ENCODE data around the gene PDZD2.

PDZD2 gene

GRCh38 chr5:32089146-32090000 is 450.4 kb downstream of the PDZD2 start:
- DNase-seq = peak; percentile 22

- DNase-seq = peak; percentile 23
Measured at GRCh38 chr5:32090026-32090754, 451.3 kb downstream of the PDZD2 start.

DNA sequence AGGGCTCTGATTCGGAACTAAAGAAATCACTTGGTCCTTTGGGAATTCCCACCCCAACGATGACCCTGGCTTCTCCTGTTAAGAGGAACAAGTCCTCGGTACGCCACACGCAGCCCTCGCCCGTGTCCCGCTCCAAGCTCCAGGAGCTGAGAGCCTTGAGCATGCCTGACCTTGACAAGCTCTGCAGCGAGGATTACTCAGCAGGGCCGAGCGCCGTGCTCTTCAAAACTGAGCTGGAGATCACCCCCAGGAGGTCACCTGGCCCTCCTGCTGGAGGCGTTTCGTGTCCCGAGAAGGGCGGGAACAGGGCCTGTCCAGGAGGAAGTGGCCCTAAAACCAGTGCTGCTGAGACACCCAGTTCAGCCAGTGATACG is 451.8 kb downstream of the PDZD2 start:
- no peak for DNase-seq

GRCh38 chr5:32092938-32093812 is 454.2 kb downstream of the PDZD2 start:
- DNase-seq = no peak

- no peak for DNase-seq
Measured at GRCh38 chr5:32094691-32095090, 455.8 kb downstream of the PDZD2 start.

- DNase-seq = peak; percentile 50
Measured at GRCh38 chr5:32095261-32095671, 456.3 kb downstream of the PDZD2 start.

- no peak for DNase-seq
Measured at GRCh38 chr5:32096891-32097595, 458.1 kb downstream of the PDZD2 start.

GRCh38 chr5:32098291-32098690 is 459.4 kb downstream of the PDZD2 start:
- DNase-seq = no peak

DNA sequence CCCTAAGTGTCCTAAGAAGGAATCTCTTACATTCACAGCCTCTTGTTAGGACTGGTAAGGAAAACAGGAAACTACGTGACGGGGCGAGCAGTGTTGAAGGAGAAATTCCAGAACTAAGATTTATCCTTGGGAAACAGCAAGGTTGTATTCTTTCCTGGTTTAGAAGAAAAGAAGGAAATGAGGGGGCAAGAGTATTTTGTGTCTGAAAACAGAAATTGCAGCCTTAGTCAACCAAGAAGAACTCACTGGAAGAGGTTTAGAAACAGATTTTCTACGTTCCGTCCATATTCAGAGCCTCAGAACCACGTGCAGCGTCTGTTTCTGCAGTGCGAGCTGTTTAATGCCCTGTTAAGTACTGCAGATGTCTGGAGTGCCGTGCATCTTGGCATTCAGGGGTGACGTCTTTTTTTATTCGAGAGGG is 460.0 kb downstream of the PDZD2 start:
- DNase-seq = no peak

DNA sequence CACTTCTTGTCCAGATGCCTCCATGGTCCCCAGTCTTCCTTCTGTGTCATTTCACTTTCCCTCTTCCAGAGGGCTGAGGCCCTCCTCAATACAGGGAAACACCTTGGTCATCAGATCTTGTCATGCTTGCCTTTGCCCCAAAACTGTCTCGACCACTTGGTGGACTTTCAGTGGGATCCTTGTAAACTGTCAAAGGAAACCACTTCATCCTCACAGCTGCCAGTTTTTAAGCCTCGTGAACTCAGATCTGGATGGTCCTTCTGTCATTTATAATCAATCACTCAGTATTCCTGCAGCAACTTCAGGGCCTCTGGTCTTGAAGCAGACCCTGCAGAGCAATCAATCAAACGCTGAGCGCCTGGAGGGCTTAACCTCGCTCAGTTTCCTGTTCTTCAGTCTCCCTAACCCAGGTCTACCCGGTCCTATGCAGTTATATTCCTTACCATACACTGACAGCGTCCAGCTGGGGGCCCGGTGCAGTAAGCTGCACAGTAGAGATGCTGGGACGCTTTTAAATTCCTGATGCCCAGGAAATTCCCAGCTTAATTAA is 460.6 kb downstream of the PDZD2 start:
- no peak for DNase-seq

DNA sequence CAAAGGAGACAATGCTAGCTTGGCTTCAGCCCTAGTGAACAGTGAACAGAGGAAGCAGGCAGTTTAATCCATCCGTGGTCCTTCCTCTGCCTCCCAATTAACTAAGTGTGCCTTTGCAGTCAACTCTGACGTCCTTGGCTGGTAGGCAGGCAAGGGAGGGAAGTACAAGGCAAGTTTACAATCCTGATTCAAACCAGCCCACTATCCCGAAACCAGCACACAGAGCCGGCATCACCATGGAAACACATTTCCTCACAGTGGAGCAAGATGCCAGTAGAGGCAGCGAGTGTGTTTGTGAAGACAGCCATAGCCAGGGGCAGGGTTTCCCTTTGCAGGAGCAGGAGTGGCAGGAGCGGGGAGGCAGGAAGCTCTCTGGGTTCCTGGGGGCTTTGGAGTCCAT is 461.3 kb downstream of the PDZD2 start:
- DNase-seq = no peak

GRCh38 chr5:32100691-32101302 is 461.9 kb downstream of the PDZD2 start:
- DNase-seq = no peak

GRCh38 chr5:32102254-32102986 is 463.5 kb downstream of the PDZD2 start:
- DNase-seq = no peak

DNA sequence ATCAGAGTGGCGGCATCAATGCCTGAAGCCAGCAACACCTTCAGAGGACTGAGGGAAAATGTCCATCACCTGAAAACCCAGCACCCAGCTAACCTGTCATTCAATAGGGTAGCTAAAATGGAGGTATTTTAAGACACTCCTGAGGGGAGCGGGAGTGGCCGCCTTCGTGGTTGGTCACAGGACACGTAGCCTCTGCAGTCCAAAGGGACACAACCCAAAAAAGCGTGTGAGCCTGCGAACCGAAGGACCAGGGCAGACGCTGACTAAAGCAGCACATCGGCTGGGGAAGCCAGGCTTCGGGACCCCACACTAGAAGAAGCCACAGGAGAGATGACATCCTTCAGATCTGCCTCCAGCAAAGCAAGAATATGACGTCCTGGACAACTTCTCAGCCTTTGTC is 464.6 kb downstream of the PDZD2 start:
- DNase-seq = no peak

- DNase-seq = no peak
Measured at GRCh38 chr5:32107291-32107690, 468.4 kb downstream of the PDZD2 start.

- no peak for DNase-seq
Measured at GRCh38 chr5:32108167-32108566, 469.2 kb downstream of the PDZD2 start.

- DNase-seq = no peak
Measured at GRCh38 chr5:32109236-32109635, 470.3 kb downstream of the PDZD2 start.

- DNase-seq = no peak
Measured at GRCh38 chr5:32110111-32110696, 471.3 kb downstream of the PDZD2 start.

GRCh38 chr5:32115985-32116384 is 477.1 kb downstream of the PDZD2 start:
- no peak for DNase-seq

DNA sequence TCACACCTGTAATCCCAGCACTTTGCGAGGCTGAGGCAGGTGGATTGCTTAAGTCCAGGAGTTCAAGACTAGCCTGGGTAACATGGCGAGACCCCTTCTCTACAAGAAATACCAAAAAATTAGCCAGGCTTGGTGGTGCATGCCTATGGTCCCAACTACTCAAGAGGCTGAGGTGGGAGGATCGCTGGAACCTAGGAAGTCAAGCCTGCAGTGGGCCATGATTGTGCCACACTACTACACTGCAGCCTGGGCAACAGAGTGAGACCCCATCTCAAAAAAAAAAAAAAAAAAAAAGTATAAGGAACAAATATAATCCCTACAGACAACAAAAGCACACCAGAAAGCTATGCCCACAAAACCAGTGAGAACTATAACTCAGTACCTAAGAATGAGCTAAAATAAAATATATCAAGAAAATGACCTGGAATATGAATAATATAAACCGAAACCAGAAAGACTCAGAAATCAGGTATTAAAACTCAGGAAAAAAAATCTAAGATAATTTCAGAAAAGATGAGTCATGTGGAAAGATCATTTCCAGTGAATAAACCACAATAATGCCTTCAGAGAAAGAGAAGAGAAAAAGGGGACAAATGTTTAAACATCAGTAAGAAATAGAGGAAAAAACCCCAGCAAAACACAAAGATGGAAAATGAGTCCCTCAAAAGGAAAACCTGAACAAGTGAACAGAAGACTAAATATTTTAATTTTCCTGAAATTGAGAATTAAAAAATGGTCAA is 477.8 kb downstream of the PDZD2 start:
- no peak for DNase-seq
